ENCODE results near the gene C11orf52.

DNA sequence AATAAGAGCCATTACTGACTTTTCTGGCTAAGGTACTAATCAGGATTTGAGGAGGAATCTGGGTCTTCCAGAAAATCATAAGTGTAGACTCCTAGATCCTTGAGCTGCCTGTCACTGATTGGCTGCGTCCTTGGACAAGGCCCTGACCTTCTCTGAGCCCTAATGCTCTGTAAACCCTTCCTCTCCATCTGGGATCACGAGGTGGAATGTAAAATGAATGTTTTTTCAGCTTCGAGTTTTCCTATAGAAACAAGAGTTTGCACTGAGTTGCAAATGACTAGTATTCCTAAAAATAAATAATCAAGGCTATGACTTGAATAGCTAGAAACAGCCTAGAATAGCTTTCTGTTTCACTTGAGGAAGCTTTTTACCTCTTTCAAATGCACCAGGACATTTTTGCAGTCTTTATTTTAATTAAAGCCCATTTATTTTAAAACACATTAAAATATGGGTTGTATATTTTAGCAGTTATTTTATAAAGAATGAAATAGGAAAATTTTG, 17.4 kb downstream of the C11orf52 start:
- TF ChIP-seq POLR2AphosphoS5 (IDR thresholded peaks at IDR 0.05; ENCODE audit: low read depth, low read length) (no peak), POLR2A (IDR thresholded peaks at IDR 0.05; ENCODE audit: low read depth, low read length) (no peak), TAF1 (IDR thresholded peaks at IDR 0.05; ENCODE audit: low read depth, low read length) (no peak), PAX5 (IDR thresholded peaks at IDR 0.05; ENCODE audit: insufficient read depth, low read length, severe bottlenecking) (no peak), SPI1 (IDR thresholded peaks at IDR 0.05; ENCODE audit: low read depth, low read length) (no peak)
